RWPE2 (cell line): Measurements from ENCODE around the gene TAF3.

Experiments used
- ATAC-seq: fragments of 200-7000 bp; cut with Tn5 transposase; 3 replicates; pipeline ENCODE4 v1.9.1; 2021; ENCODE audit warnings: low read depth
- DNase-seq: peaks from one replicate; pipeline ENCODE4 v3.0.0-alpha.2; 2020; ENCODE audit warnings: low spot score
- H3K27ac ChIP-seq: fragments of 450-650 bp; 2 replicates; pipeline ENCODE4 v1.5.1; 2017; ENCODE audit warnings: mild to moderate bottlenecking; ENCODE audit not compliant: poor library complexity, severe bottlenecking
- H3K27me3 ChIP-seq: fragments of 250-450 bp; sonication (Bioruptor Pico); 2 replicates; pipeline ENCODE4 v1.5.1; 2021; ENCODE audit warnings: mild to moderate bottlenecking, moderate library complexity; ENCODE audit not compliant: insufficient read depth, poor library complexity, severe bottlenecking
- H3K36me3 ChIP-seq: fragments of 250-450 bp; sonication (Bioruptor Pico); 2 replicates; pipeline ENCODE4 v1.5.1; 2020; ENCODE audit warnings: low read depth, mild to moderate bottlenecking, moderate library complexity
- H3K4me1 ChIP-seq: fragments of 250-450 bp; sonication (Bioruptor Pico); 2 replicates; pipeline ENCODE4 v1.5.1; 2021; ENCODE audit warnings: mild to moderate bottlenecking, moderate library complexity; ENCODE audit not compliant: insufficient read depth, poor library complexity, severe bottlenecking
- H3K4me3 ChIP-seq: fragments of 250-450 bp; sonication (Bioruptor Pico); 2 replicates; pipeline ENCODE4 v1.5.1; 2021; ENCODE audit warnings: mild to moderate bottlenecking, moderate library complexity; ENCODE audit not compliant: severe bottlenecking
- H3K9me3 ChIP-seq: fragments of 250-450 bp; sonication (Bioruptor Pico); 2 replicates; pipeline ENCODE4 v1.5.1; 2021; ENCODE audit warnings: mild to moderate bottlenecking, moderate library complexity; ENCODE audit not compliant: severe bottlenecking
- CTCF ChIP-seq: fragments of 450-650 bp; IDR thresholded peaks from one replicate; pipeline ENCODE4 v1.5.1; 2017; ENCODE audit warnings: mild to moderate bottlenecking, moderate library complexity; ENCODE audit not compliant: poor library complexity, severe bottlenecking

TAF3 gene

DNA sequence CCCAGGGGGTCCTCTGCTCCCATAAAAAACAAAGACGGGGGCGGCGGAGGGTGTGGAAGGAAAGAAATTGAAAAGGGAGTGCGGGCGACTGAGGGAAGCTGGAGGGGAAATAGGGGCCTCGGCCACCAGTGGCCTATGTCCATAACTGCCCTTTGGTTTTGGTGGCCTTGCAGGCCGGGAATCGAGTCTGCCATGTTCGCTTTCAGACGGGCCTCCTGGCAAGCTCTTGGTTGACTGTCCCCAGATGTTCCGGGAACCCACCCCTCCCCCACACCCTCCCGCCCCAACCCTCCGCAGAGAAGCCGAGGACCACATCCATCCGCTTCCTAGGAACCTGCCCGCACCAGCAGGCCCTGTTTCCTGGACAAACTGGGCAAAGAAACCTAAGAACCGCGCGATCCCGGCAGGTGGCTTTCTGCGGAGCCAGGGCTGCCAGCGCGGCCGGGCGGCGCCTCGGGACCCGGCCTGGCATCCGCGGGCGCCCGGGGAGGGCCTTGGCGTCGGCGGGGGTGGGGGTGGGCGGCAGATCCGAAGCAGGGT is 216.2 kb downstream of the TAF3 start:
- TF ChIP-seq CTCF = no peak
- peaks cover 51% of the 10 kb centered on the region for H3K27me3 ChIP-seq
- no peak overlapping the region for H3K4me3 ChIP-seq

DNA sequence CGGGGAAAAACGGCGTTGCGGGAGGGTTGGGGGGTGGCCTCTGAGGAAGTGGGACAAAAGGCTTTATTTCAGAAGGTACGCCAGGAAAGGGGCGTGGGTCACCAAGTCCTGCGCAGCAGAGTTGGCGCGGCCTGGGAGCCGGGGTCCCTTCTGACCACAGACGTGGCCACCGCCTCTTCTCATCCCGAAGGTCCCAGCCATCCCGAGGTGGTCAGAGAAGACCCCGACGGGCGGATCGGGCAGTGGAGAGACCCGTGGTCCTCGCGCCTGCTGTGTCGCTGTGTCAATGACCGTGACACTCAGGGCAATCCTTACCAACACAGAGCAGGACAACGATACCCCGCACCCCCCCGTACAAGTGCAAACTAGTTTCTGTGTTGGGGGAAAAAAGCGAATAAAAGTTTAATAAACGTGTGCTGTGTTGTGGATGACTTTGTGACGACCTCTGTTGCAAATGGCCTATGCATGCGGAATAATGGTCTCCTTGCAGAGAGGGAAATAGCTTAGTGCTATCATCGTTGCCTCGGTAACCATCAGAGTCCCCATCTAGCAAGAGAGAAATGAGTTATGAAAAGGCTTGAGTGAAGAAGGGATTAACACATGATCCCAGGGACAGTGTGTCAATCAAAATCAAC is 216.8 kb downstream of the TAF3 start:
- TF ChIP-seq CTCF = no peak

More for the DNA sequence above, 216.2 kb downstream of the TAF3 start:
- no peak overlapping the region for H3K27ac ChIP-seq
- no peaks in the 10 kb centered on the region for H3K4me1 ChIP-seq
- H3K36me3 ChIP-seq = no peaks in the 10 kb centered on the region
- DNase-seq (no peak), ATAC-seq (0 out of 3 replicates have a peak, but pooled peaks have one; percentile 19)
- H3K9me3 ChIP-seq = no peaks in the 10 kb centered on the region

GRCh38 chr10:8035641-8036470 is 217.6 kb downstream of the TAF3 start:
- Histone ChIP-seq H3K4me1 (no peaks in the 10 kb centered on the region), H3K27ac (no peak overlapping the region), H3K4me3 (no peak overlapping the region), H3K36me3 (no peaks in the 10 kb centered on the region), H3K27me3 (peaks cover 53% of the 10 kb centered on the region), H3K9me3 (no peaks in the 10 kb centered on the region)
- TF ChIP-seq CTCF = no peak
- DNase-seq (no peak), ATAC-seq (no peak)

More for the DNA sequence above, 216.8 kb downstream of the TAF3 start:
- H3K9me3 ChIP-seq = no peaks in the 10 kb centered on the region
- H3K27ac ChIP-seq = no peak overlapping the region
- DNase-seq (no peak), ATAC-seq (no peak)
- H3K36me3 ChIP-seq = no peaks in the 10 kb centered on the region
- peaks cover 53% of the 10 kb centered on the region for H3K27me3 ChIP-seq
- H3K4me1 ChIP-seq = no peaks in the 10 kb centered on the region
- no peak overlapping the region for H3K4me3 ChIP-seq

- TF ChIP-seq CTCF = no peak
- no peak overlapping the region for H3K4me3 ChIP-seq
- H3K27me3 ChIP-seq = peaks cover 53% of the 10 kb centered on the region
- no peaks in the 10 kb centered on the region for H3K9me3 ChIP-seq
- DNase-seq (no peak), ATAC-seq (no peak)
- H3K36me3 ChIP-seq = no peaks in the 10 kb centered on the region
- H3K27ac ChIP-seq = no peak overlapping the region
- H3K4me1 ChIP-seq = no peaks in the 10 kb centered on the region
Observed at GRCh38 chr10:8036506-8037198, 218.3 kb downstream of the TAF3 start.
